ENCODE results near the gene MALAT1. TPM values are rescaled to one million over a fixed set of nuclear protein-coding genes. Genes with fewer than 3 reads are reported as not detected.

Gene MALAT1
- 3,896 and 9,461 TPM in 2 replicates for total RNA-seq

DNA sequence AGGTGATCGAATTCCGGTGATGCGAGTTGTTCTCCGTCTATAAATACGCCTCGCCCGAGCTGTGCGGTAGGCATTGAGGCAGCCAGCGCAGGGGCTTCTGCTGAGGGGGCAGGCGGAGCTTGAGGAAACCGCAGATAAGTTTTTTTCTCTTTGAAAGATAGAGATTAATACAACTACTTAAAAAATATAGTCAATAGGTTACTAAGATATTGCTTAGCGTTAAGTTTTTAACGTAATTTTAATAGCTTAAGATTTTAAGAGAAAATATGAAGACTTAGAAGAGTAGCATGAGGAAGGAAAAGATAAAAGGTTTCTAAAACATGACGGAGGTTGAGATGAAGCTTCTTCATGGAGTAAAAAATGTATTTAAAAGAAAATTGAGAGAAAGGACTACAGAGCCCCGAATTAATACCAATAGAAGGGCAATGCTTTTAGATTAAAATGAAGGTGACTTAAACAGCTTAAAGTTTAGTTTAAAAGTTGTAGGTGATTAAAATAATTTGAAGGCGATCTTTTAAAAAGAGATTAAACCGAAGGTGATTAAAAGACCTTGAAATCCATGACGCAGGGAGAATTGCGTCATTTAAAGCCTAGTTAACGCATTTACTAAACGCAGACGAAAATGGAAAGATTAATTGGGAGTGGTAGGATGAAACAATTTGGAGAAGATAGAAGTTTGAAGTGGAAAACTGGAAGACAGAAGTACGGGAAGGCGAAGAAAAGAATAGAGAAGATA lies at the start of gene MALAT1:
MALAT1 (plus strand) TSS at position 69 of the 736 bp plus-strand sequence.

DNA sequence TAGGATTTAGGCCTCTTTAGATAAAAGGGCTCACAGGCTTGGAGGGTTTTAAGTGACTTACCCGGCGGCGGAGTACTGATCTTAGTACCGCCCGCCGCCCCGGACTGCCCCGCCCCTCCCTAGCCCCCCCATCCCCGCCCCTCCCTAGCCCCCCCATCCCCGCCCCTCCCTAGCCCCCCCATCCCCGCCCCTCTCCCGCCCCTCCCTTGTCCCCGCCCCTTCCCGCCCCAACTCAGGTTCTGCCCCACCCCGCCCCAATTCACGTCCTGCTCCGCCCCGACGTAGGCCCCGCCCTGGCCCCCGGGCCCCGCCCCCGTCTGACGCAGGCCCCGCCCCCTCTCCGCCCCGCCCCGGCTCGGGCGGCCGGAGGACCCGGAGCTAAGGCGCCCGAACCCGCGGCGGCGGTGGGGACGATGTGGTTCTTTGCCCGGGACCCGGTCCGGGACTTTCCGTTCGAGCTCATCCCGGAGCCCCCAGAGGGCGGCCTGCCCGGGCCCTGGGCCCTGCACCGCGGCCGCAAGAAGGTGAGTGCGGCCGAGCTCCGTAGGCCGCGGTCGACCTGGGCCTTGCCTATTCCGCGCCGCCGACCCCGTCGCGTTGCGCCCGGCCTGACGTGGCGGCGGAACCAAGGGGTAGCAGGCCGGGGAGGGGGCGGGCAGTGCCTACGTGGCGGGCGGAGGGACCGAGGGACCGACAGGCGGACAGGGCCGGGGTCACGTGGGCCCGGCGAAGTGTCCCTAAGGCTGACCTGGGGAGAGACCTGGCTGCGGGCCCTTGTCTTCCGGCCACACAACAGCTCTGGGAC lies 26.1 kb downstream of the MALAT1 start, which contains the start of gene SCYL1:
SCYL1 (plus strand) TSS at position 343 of the 805 bp plus-strand sequence; CDS start at position 414, 71 bp downstream.

Other genes with a start within 250 kb of the MALAT1 start
- gene POLA2, start 237.1 kb upstream of the MALAT1 start, total RNA-seq = 5.9 and 6.7 TPM in 2 replicates
- gene CDC42EP2, start 184.2 kb upstream of the MALAT1 start, total RNA-seq = 17.4 and 19.1 TPM in 2 replicates
- gene DPF2, start 165.2 kb upstream of the MALAT1 start, total RNA-seq = 24.2 and 27.9 TPM in 2 replicates
- gene TIGD3, start 144.3 kb upstream of the MALAT1 start, total RNA-seq = 0.09 and 0.27 TPM in 2 replicates
- 0.75 and 0.90 TPM in 2 replicates for gene SLC25A45, start 116.4 kb upstream of the MALAT1 start, total RNA-seq
- gene FRMD8, start 112.4 kb upstream of the MALAT1 start, total RNA-seq = 57.5 and 58.2 TPM in 2 replicates
- 78.3 and 264 TPM in 2 replicates for gene NEAT1, start 76.2 kb upstream of the MALAT1 start, total RNA-seq
- 64.0 and 70.9 TPM in 2 replicates for gene SCYL1, start 26.0 kb downstream of the MALAT1 start, total RNA-seq
- 22.0 and 64.9 TPM in 2 replicates for gene LTBP3, start 59.3 kb downstream of the MALAT1 start, total RNA-seq
- gene ZNRD2, start 71.4 kb downstream of the MALAT1 start, total RNA-seq = 46.6 and 57.7 TPM in 2 replicates
- 17.2 and 22.1 TPM in 2 replicates for gene FAM89B, start 73.5 kb downstream of the MALAT1 start, total RNA-seq
- 27.8 and 58.7 TPM in 2 replicates for gene EHBP1L1, start 77.0 kb downstream of the MALAT1 start, total RNA-seq
- gene KCNK7, start 96.8 kb downstream of the MALAT1 start, total RNA-seq = 0.18 and 0.47 TPM in 2 replicates
- gene MAP3K11, start 115.2 kb downstream of the MALAT1 start, total RNA-seq = 76.3 and 82.1 TPM in 2 replicates
- 12.2 and 17.9 TPM in 2 replicates for gene PCNX3, start 116.7 kb downstream of the MALAT1 start, total RNA-seq
- gene SIPA1, start 139.1 kb downstream of the MALAT1 start, total RNA-seq = 44.3 and 58.9 TPM in 2 replicates
- 16.1 and 26.0 TPM in 2 replicates for gene RELA, start 163.9 kb downstream of the MALAT1 start, total RNA-seq
- gene KAT5, start 213.2 kb downstream of the MALAT1 start, total RNA-seq = 37.5 and 39.5 TPM in 2 replicates
- gene RNASEH2C, start 221.8 kb downstream of the MALAT1 start, total RNA-seq = 47.5 and 48.0 TPM in 2 replicates